Left colon (tissue), 2 donors: ENCODE results near the gene SEC22A. TPM values are rescaled to one million over a fixed set of nuclear protein-coding genes. Genes with fewer than 3 reads are reported as not detected.
"Not testable (repeated sequence)": the region's sequence is repeated elsewhere in the genome, so short reads cannot be mapped to it uniquely, and the experiment has no call there.

Experiments used
- ATAC-seq: fragments of 200-7000 bp; cut with Tn5 transposase; one replicate; pipeline ENCODE4 v1.9.1; 2020; ENCODE audit warnings: mild to moderate bottlenecking, moderate library complexity
- DNase-seq, 2 donors: peaks; one replicate each; pipeline ENCODE4 v3.0.0-alpha.2; 2020
- intact Hi-C, 2 donors: fragments of 100-400 bp; cut with DNase I in 1 of 2; cut with micrococcal nuclease in 1 of 2; formaldehyde crosslinking; loops; one replicate each; pipeline versions ENCODE4 v1.11.2 to v1.14.0; 2022; cut with DNase I, micrococcal nuclease
- total RNA-seq, 2 donors: library from RNA; stranded (reverse); fragmentation: NEBNext Ultra II Directional; extraction: Animal tissue kit (Norgen Biotek cat#: 25700); gene quantifications; one replicate each; pipeline ENCODE4 v1.2.1, GENCODE V29; 2021
- donor health status: DM: no; HTN: no; CAD: no.
- donor health status: DM: yes; HTN: yes; CAD: no.

SEC22A gene
- total RNA-seq, 2 donors from 2014 or later: 10.4 to 12.3 TPM

- intact Hi-C loops: no loop called here
- DNase-seq: no peak
- ATAC-seq: no peak
These were observed 33.1 kb upstream of the SEC22A start for GRCh38 chr3:123168605-123169004.

- ATAC-seq (no peak), DNase-seq (no peak)
- intact Hi-C loops: no loop called here
These were observed 32.2 kb upstream of the SEC22A start for GRCh38 chr3:123169492-123169929.

DNA sequence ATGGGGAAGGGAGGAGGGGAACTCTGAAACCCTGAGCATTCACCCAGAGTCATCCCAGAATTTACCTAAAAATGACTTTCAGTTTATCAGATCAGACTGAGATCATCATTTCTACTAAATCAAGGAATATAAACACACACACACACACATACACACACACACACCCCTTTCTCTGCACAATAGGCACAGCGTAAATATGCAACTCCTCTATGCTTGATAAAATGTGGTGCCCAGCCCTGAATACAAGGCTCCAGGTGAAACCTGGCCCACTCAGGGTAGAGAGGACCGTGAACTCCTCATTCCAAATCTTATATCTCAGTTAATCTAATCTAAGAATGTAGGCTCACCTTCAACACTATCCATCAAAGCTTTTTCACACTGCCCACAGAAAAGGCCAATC lies 31.8 kb upstream of the SEC22A start:
- no peak for DNase-seq
- ATAC-seq: no peak
- intact Hi-C loops: no loop called here

- intact Hi-C loops: no loop called here
- no peak for ATAC-seq
- DNase-seq: no peak
These were observed 21.0 kb upstream of the SEC22A start for GRCh38 chr3:123180791-123181190.

DNA sequence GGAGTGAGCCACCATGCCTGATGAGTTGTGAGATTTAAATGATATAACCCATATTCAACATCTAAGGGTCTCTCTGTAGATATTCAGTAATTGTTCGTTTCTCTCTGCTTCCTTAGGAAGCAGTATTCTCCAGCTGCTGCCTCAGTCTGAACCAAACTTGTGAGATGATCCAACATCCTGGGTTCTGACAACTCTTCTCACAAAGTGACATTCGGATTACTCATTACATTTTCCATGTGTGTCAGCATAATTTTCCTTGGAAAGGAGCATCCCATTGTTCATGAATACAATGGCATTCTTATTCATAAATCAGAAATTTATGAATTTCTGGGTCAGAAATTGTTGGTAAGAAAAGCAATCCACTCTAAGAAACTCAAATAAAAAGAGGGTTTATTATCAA lies 15.0 kb upstream of the SEC22A start:
- intact Hi-C loops: no loop called here
- DNase-seq (no peak), ATAC-seq (no peak)

- no peak for DNase-seq
- no peak for ATAC-seq
- intact Hi-C loops: no loop called here
These were observed 13.7 kb upstream of the SEC22A start for GRCh38 chr3:123188058-123188457.

DNA sequence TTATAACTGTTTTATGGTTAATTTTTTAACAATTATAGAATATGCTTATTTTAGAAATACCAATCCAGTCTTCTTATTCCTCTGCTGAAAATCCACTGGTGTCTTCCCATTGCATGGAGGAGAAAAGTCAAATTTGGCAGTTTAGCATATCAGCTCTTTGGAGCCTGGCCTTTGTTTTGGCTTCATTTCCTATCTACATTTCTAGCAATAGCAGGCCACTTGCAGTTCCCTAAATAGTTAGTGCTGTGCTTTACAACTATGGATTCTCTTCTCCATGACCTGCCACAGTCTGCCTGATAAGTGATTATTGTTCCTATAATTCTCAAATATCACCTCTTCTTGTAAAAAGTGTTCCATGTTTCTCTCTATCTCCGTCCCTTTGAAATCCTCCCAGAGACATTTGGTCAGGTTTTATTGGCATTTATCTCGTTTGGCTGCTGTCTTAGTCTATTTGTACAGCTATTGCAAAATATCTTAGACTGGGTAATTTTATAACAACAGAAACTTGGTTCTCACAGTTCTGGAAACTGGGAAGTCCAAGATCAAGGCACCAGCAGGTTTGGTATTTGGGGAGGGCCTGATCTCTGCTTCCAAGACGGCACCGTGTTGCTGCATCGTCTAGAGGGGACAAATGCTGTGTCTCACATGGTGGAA lies 8.2 kb upstream of the SEC22A start:
- DNase-seq: no peak
- intact Hi-C loops: no loop called here
- ATAC-seq: no peak

GRCh38 chr3:123194552-123194951 lies 7.2 kb upstream of the SEC22A start:
- DNase-seq (peak in 1 of 2 donors; percentile 28), ATAC-seq (peak; percentile 65)
- intact Hi-C loops: no loop called here

DNA sequence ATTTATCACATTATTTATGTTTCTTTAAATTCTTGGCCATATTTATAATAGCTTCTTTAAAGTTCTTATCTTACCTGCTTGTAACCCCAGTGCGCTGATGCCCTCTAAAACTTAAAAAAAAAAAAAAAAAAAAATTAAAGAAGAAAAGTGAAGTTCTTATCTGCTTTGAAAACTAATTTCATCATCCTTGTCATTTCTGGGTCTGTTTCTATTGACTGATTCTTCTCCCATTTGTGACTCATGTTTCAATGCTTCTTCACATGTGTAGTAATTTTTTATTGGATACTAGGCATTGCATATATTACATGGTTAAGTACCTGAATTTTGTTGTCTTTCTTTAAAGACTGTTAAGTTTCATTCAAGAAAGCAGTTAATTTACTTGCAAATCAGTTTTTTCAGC lies 3.4 kb upstream of the SEC22A start:
- intact Hi-C loops: no loop called here
- DNase-seq: no peak
- no peak for ATAC-seq

DNA sequence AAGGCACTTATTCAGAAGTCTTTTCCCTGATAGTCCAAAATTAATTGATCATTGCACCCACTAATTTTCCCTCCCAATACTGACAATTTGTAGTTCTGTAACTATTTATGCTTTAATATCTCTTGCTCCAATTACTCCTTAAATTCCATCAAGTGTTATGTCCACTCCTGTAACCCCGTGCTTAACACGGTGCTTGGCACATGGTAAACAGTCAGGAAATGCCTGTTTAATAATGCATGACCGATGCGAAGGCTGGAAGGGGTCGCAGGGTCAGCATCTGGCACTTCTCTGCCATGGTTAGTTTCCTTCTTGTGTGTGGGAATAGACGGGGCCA lies 553 bp upstream of the SEC22A start:
- ATAC-seq: no peak
- DNase-seq: no peak
- intact Hi-C loops: no loop called here

DNA sequence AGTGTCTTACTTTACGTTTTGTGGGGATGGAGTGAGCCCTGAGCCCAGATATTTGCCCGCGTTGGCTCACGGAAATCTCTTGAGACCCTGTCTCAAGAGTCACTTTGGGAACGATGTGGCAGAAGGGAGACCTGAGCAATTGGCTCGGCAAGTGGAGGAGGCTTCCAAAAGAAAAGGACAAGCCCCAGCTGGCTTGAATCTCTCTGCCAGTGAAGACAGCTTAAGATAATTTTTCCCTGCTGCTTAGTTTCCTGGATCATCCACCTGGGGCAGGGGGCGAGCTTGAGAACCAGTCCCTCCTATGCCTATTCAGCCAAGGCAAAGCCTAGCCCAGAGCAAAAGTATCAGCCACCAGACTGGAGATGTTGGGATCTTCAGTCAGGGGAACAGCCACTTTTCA lies 708 bp downstream of the SEC22A start:
- DNase-seq: no peak
- no peak for ATAC-seq
- intact Hi-C loops: no loop called here

DNA sequence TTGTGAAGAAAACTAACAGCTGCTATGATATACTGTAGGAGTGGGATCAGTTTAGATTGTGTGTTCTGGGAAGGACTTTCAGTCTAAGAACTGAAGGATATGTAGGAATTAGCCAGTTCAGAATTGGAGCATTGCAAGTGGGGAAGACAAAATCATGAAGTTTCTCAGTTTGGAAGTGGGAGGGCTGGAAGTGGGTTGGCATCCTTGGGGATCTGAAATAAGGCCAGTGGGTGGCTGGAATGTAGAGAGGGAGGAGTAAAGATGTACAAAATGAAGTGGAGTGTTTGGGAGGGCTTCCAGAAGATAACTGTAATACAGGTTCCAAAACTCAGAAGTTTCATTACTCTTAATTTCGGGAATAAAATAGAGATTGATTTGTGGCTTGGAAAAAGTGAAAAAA lies 17.2 kb downstream of the SEC22A start:
- ATAC-seq (no peak), DNase-seq (no peak)
- intact Hi-C loops: no loop called here

GRCh38 chr3:123221369-123221768 lies 19.6 kb downstream of the SEC22A start:
- intact Hi-C loops, DNase-seq: not testable (repeated sequence)
- peak; percentile 67 for ATAC-seq

DNA sequence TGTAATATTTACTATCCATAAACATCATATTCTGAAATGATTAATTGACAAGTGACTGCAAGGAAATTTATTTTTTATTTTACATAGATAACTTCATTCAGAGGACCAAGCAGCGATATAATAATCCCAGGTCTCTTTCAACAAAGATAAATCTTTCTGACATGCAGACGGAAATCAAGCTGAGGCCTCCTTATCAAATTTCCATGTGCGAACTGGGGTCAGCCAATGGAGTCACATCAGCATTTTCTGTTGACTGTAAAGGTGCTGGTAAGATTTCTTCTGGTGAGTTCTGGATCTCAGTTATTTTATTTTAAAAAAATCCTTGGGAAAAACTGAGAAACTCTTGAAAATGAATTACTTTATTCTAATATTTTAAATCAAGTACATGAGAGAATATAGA lies 23.3 kb downstream of the SEC22A start:
- no peak for DNase-seq
- intact Hi-C loops: no loop called here
- ATAC-seq: no peak

DNA sequence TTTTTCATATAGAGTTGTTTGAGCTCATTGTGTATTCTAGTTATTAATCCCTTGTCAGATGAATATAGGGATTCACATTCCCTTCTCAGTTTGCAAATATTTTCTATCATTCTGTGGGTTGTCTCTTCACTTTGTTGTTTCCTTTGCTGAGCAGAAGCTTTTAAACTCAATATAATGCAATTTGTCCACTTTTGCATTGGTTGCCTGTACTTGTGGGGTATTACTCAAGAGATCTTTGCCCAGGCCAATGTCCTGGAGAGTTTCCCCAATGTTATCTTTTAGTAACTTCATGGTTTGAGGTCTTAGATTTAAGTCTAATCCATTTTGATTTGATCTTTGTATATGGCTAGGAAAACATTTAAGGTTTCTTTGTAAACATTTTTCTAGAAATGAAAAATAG lies 24.8 kb downstream of the SEC22A start:
- intact Hi-C loops: no loop called here
- ATAC-seq: no peak
- DNase-seq: no peak

- intact Hi-C loops: no loop called here
- DNase-seq (no peak), ATAC-seq (no peak)
These were observed 27.4 kb downstream of the SEC22A start for GRCh38 chr3:123229145-123229544.

DNA sequence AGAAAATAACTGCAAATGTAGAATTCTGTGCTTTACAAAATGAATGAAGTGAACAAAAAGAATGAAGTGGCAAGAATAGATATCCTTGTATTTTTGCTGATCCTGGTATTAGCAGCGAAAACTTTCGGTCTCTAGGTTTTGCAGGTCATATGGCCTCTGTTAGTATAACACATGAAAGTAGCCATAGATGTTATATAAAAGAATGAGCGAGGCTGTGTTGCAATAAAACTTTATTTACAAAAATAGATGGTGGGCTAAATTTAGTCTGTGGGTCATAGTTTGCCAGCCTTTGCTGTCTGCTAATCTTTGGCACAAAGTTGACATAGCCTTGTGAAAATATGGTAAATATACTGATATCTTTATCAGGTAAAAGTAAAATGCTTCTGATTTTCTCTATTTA lies 35.2 kb downstream of the SEC22A start:
- intact Hi-C loops: no loop called here
- ATAC-seq: no peak
- no peak for DNase-seq

- intact Hi-C loops, ATAC-seq, DNase-seq: not testable (repeated sequence)
These were observed 37.4 kb downstream of the SEC22A start for GRCh38 chr3:123239186-123239585.

DNA sequence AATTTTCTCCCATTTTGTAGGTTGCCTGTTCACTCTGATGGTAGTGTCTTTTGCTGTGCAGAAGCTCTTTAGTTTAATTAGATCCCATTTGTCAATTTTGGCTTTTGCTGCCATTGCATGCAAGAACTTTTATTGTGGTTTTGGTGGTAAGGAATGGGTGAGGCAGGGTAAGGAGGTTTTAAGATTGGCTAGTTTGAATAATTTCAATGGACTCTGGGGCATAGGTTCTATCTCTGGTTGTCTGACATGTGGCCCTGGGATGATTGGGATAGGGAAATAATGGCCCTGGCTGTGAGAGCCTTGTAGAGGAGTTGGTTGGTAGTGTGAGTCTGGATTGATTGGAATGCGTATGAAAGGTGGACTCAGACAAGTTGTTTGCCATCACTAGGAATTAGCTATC lies 38.0 kb downstream of the SEC22A start:
- ATAC-seq: no peak

GRCh38 chr3:123244128-123244527 lies 42.4 kb downstream of the SEC22A start:
- DNase-seq (peak in 1 of 2 donors; percentile 6), ATAC-seq (no peak)
- intact Hi-C loops: no loop called here

More for the DNA sequence above, 38.0 kb downstream of the SEC22A start:
- intact Hi-C loops: no loop called here
- no peak for DNase-seq

GRCh38 chr3:123246866-123247265 lies 45.1 kb downstream of the SEC22A start:
- no peak for ATAC-seq
- intact Hi-C loops: no loop called here
- no peak for DNase-seq
